HG02870 (cell line): ENCODE measurements around the gene LINS1.

Experiments used
- ATAC-seq: cut with Tn5 transposase; IDR thresholded peaks from one replicate; pipeline ENCODE4 v1.9.1; 2021; ENCODE audit warnings: mild to moderate bottlenecking, moderate library complexity; ENCODE audit not compliant: unreplicated experiment

Gene LINS1

GRCh38 chr15:100602064-100602822 lies at the start of gene LINS1, which contains the start of gene ASB7:
Gene LINS1, minus strand, starts transcription at chr15:100602184. Its CDS starts 21,342 bp downstream, at chr15:100580842.
Gene ASB7, plus strand, starts transcription at chr15:100602589. Its CDS starts 9,628 bp downstream, at chr15:100612217.
- ATAC-seq = peak; percentile 83

- no peak for ATAC-seq
These were observed 49.3 kb upstream of the LINS1 start for GRCh38 chr15:100651253-100651652.

GRCh38 chr15:100650685-100651084 lies 48.7 kb upstream of the LINS1 start:
- no peak for ATAC-seq

GRCh38 chr15:100648951-100649350 lies 47.0 kb upstream of the LINS1 start:
- ATAC-seq = no peak

GRCh38 chr15:100645671-100646070 lies 43.7 kb upstream of the LINS1 start:
- ATAC-seq = no peak

- ATAC-seq = no peak
These were observed 41.0 kb upstream of the LINS1 start for GRCh38 chr15:100642950-100643338.

GRCh38 chr15:100642213-100642949 lies 40.4 kb upstream of the LINS1 start:
- no peak for ATAC-seq

- no peak for ATAC-seq
These were observed 36.3 kb upstream of the LINS1 start for GRCh38 chr15:100638177-100638730.

GRCh38 chr15:100635406-100636071 lies 33.6 kb upstream of the LINS1 start:
- ATAC-seq = no peak

GRCh38 chr15:100633763-100634075 lies 31.7 kb upstream of the LINS1 start:
- no peak for ATAC-seq

- ATAC-seq = no peak
These were observed 29.8 kb upstream of the LINS1 start for GRCh38 chr15:100631831-100632230.

GRCh38 chr15:100628746-100629145 lies 26.8 kb upstream of the LINS1 start:
- ATAC-seq = no peak

- ATAC-seq = peak; percentile 73
These were observed 25.9 kb upstream of the LINS1 start for GRCh38 chr15:100627789-100628395.

- ATAC-seq = no peak
These were observed 21.3 kb upstream of the LINS1 start for GRCh38 chr15:100623301-100623700.

GRCh38 chr15:100616700-100617099 lies 14.7 kb upstream of the LINS1 start:
- ATAC-seq = no peak

- no peak for ATAC-seq
These were observed 13.8 kb upstream of the LINS1 start for GRCh38 chr15:100615801-100616200.

- no peak for ATAC-seq
These were observed 12.9 kb upstream of the LINS1 start for GRCh38 chr15:100614918-100615317.

- no peak for ATAC-seq
These were observed 12.4 kb upstream of the LINS1 start for GRCh38 chr15:100614336-100614735.

GRCh38 chr15:100613208-100613607 lies 11.2 kb upstream of the LINS1 start:
- no peak for ATAC-seq

- ATAC-seq = no peak
These were observed 10.6 kb upstream of the LINS1 start for GRCh38 chr15:100612539-100612938.

GRCh38 chr15:100602823-100603393 lies 924 bp upstream of the LINS1 start:
- peak; percentile 38 for ATAC-seq
